HepG2 (cell line): ENCODE data around the gene OSGEPL1. TPM values are rescaled to one million over a fixed set of nuclear protein-coding genes. Genes with fewer than 3 reads are reported as not detected.

Experiments
- FOXM1 ChIP-seq: sonication (generic); formaldehyde crosslinking; IDR thresholded peaks from 2 replicates; pipeline ENCODE4 v1.5.0; 2020; ENCODE audit warnings: missing genetic modification reagents
- IKZF4 ChIP-seq: sonication (generic); formaldehyde crosslinking; IDR thresholded peaks from 2 replicates; pipeline ENCODE4 v1.5.1; 2020; ENCODE audit warnings: borderline replicate concordance, mild to moderate bottlenecking, low read depth, missing genetic modification reagents; ENCODE audit errors: not compliant biosample characterization
- KMT2A ChIP-seq: sonication (generic); formaldehyde crosslinking; IDR thresholded peaks from 2 replicates; pipeline ENCODE4 v1.4.0; 2020; ENCODE audit warnings: missing genetic modification reagents
- MAFF ChIP-seq: IDR thresholded peaks from 2 replicates; pipeline ENCODE4 v1.6.1; 2011; ENCODE audit warnings: low read depth, low read length, improper control_type of control experiment
- NFKBIZ ChIP-seq: IDR thresholded peaks from 2 replicates; pipeline ENCODE4 v1.6.1; 2018; ENCODE audit warnings: missing genetic modification reagents, missing compliant biosample characterization
- RNF2 ChIP-seq: fragments of 450-650 bp; conservative IDR thresholded peaks from 2 replicates; pipeline ENCODE4 v1.6.1; 2016; ENCODE audit warnings: low read depth
- STAT6 ChIP-seq: sonication (generic); formaldehyde crosslinking; IDR thresholded peaks from 2 replicates; pipeline ENCODE4 v1.4.0; 2020; ENCODE audit warnings: missing genetic modification reagents, mild to moderate bottlenecking, borderline replicate concordance
- SYNCRIP ChIP-seq: fragments of 200-400 bp; formaldehyde crosslinking; IDR thresholded peaks from 2 replicates; pipeline ENCODE4 v1.6.1; 2018; ENCODE audit warnings: mild to moderate bottlenecking, low read depth, low read length; ENCODE audit not compliant: insufficient read depth
- ZBTB44 ChIP-seq: sonication (generic); formaldehyde crosslinking; IDR thresholded peaks from 2 replicates; pipeline ENCODE4 v1.4.0; 2020; ENCODE audit warnings: missing genetic modification reagents
- ZHX2 ChIP-seq, 2 experiments: sonication (generic) in 1 of 2; formaldehyde crosslinking in 1 of 2; IDR thresholded peaks; 2 replicates each; pipeline versions ENCODE4 v1.6.1 to v1.9.0; 2014 to 2022; ENCODE audit warnings: antibody characterized with exemption in 1 of 2, borderline replicate concordance in 1 of 2, inconsistent platforms in 1 of 2, low read depth in 1 of 2, missing genetic modification reagents in 1 of 2
- ZNF264 ChIP-seq: sonication (generic); formaldehyde crosslinking; IDR thresholded peaks from 2 replicates; pipeline ENCODE4 v1.4.0; 2020; ENCODE audit warnings: missing genetic modification reagents
- ZNF510 ChIP-seq: sonication (generic); formaldehyde crosslinking; IDR thresholded peaks from 2 replicates; pipeline ENCODE4 v1.4.0; 2020; ENCODE audit warnings: low read depth, mild to moderate bottlenecking, missing genetic modification reagents
- ZNF841 ChIP-seq: sonication (generic); formaldehyde crosslinking; IDR thresholded peaks from 2 replicates; pipeline ENCODE4 v1.8.1; 2023; ENCODE audit warnings: missing genetic modification reagents, borderline replicate concordance
- polyA plus RNA-seq, 8 experiments: library from polyadenylated mRNA; depleted of rRNA in 3 of 8; stranded (reverse) in 7 of 8; unstranded in 1 of 8; fragments of >200 nt; fragmentation: Illumina TruSeq in 4 of 8; extraction: Trizol in 4 of 8; gene quantifications; 2 replicates each; pipeline versions ENCODE4 v1.2.1 to v1.2.3, GENCODE V29; 2011 to 2016; ENCODE audit warnings: low read depth in 4 of 8, missing spikeins in 1 of 8, mixed read lengths in 1 of 8; ENCODE audit not compliant: insufficient read depth in 1 of 8
- total RNA-seq, 5 experiments: library from RNA; depleted of rRNA; stranded (reverse); fragments of >200 nt; fragmentation: Illumina TruSeq; extraction: Trizol; gene quantifications; 2 replicates each; pipeline ENCODE4 v1.2.3, GENCODE V29; 2016; ENCODE audit warnings: low read depth in 1 of 5

Gene OSGEPL1
- total and polyA plus RNA-seq, 2 of the 13 experiments (the other 11 are each of a cell fraction or from before 2014, with no cell fraction given), result 10.2 to 10.8 TPM

- TF ChIP-seq SYNCRIP, result no peak
- TF ChIP-seq ZBTB44 (CRISPR knock-in tag), result no peak
- TF ChIP-seq IKZF4, result peak; percentile 94
- peak; percentile 98; the same call in 1 of the 2 replicates for TF ChIP-seq STAT6
- TF ChIP-seq KMT2A (CRISPR knock-in tag), result peak; percentile 94
- TF ChIP-seq FOXM1 (CRISPR knock-in tag), result peak; percentile 43; the same call in 1 of the 2 replicates
- peak; percentile 66 for TF ChIP-seq ZNF510 (CRISPR knock-in tag)
- TF ChIP-seq RNF2, result peak; percentile 95
- TF ChIP-seq MAFF, result no peak
- peak; percentile 68 for TF ChIP-seq ZNF264 (CRISPR knock-in tag)
- TF ChIP-seq ZNF841 (CRISPR knock-in tag), result 0 out of 2 replicates have a peak, but pooled peaks have one; percentile 68
- TF ChIP-seq ZHX2 (IDR thresholded peaks at IDR 0.05; ENCODE audit: low read depth), result peak; percentile 80
- no peak; the same call in 1 of the 2 replicates for TF ChIP-seq ZHX2 (CRISPR knock-in tag; IDR thresholded peaks at IDR 0.05; ENCODE audit: borderline replicate concordance)
- TF ChIP-seq NFKBIZ, result 0 out of 2 replicates have a peak, but pooled peaks have one; percentile 56
Observed at GRCh38 chr2:189783927-189784867, 21.6 kb upstream of the OSGEPL1 start, which contains the start of the genes ORMDL1 and PMS1 (continued).
